Mesodermal cell (in vitro differentiated cells): ENCODE data around the gene EIF4G1.

ENCODE experiments used
- H3K27ac ChIP-seq: 2 replicates; pipeline ENCODE4 v1.7.0; 2013; ENCODE audit warnings: mild to moderate bottlenecking, low read depth, low read length, moderate library complexity; ENCODE audit not compliant: severe bottlenecking
- H3K36me3 ChIP-seq: 2 replicates; pipeline ENCODE4 v1.7.1; 2013; ENCODE audit warnings: mild to moderate bottlenecking, low read length, moderate library complexity; ENCODE audit not compliant: control insufficient read depth, insufficient read depth
- H3K4me1 ChIP-seq: one replicate; pipeline ENCODE4 v1.7.1; 2013; ENCODE audit warnings: mild to moderate bottlenecking, low read length; ENCODE audit not compliant: insufficient read depth, control insufficient read depth, poor library complexity, severe bottlenecking
- H3K4me3 ChIP-seq: 2 replicates; pipeline ENCODE4 v1.7.0; 2013; ENCODE audit warnings: low read length, control low read depth, mild to moderate bottlenecking; ENCODE audit not compliant: insufficient read depth, poor library complexity, severe bottlenecking; ENCODE audit errors: extremely low read depth
- H3K9me3 ChIP-seq: 2 replicates; pipeline ENCODE4 v1.7.1; 2013; ENCODE audit warnings: mild to moderate bottlenecking, low read length, moderate library complexity; ENCODE audit not compliant: control insufficient read depth
- WGBS, 2 experiments: methylation state at CpG; one replicate each; pipeline ENCODE4 v1.1.5; 2013; ENCODE audit warnings: missing lambda C conversion rate in 2 of 2; ENCODE audit not compliant: insufficient coverage in 2 of 2; 5-methylcytosine and 5-hydroxymethylcytosine counted together

Gene EIF4G1

GRCh38 chr3:184352897-184353545 lies 38.6 kb downstream of the EIF4G1 start:
- Histone ChIP-seq H3K27ac (no peak overlapping the region), H3K4me3 (no peak overlapping the region), H3K4me1 (peaks cover 25% of the 10 kb centered on the region), H3K9me3 (no peaks in the 10 kb centered on the region), H3K36me3 (peaks cover 46% of the 10 kb centered on the region)
- WGBS, 2 experiments, result 92 to 96% methylated on average over 5 to 8 of the region's 11 CpGs

- H3K4me3 ChIP-seq, result no peak overlapping the region
- WGBS, 2 experiments, result 93 to 97% methylated on average over 10 to 11 of the region's 11 CpGs
- H3K36me3 ChIP-seq, result peaks cover 47% of the 10 kb centered on the region
- peaks cover 23% of the 10 kb centered on the region for H3K4me1 ChIP-seq
- no peaks in the 10 kb centered on the region for H3K9me3 ChIP-seq
- no peak overlapping the region for H3K27ac ChIP-seq
Measured at GRCh38 chr3:184353546-184353941, 39.1 kb downstream of the EIF4G1 start.

GRCh38 chr3:184354121-184354728 lies 39.8 kb downstream of the EIF4G1 start:
- Histone ChIP-seq H3K4me3 (no peak overlapping the region), H3K9me3 (no peaks in the 10 kb centered on the region), H3K27ac (no peak overlapping the region), H3K4me1 (peaks cover 23% of the 10 kb centered on the region), H3K36me3 (peaks cover 52% of the 10 kb centered on the region)
- WGBS, 2 experiments, result 86 to 95% methylated on average over 10 to 15 of the region's 18 CpGs

- WGBS, 2 experiments, result 84 to 92% methylated on average over 6 to 7 of the region's 8 CpGs
- no peak overlapping the region for H3K4me3 ChIP-seq
- H3K9me3 ChIP-seq, result no peaks in the 10 kb centered on the region
- no peak overlapping the region for H3K27ac ChIP-seq
- peaks cover 49% of the 10 kb centered on the region for H3K36me3 ChIP-seq
- peaks cover 23% of the 10 kb centered on the region for H3K4me1 ChIP-seq
Measured at GRCh38 chr3:184354754-184355153, 40.3 kb downstream of the EIF4G1 start.

GRCh38 chr3:184355261-184356040 lies 41.0 kb downstream of the EIF4G1 start:
- Histone ChIP-seq H3K9me3 (no peaks in the 10 kb centered on the region), H3K4me3 (no peak overlapping the region), H3K4me1 (peaks cover 28% of the 10 kb centered on the region), H3K36me3 (peaks cover 45% of the 10 kb centered on the region), H3K27ac (no peak overlapping the region)
- WGBS, 2 experiments, result 91 to 92% methylated on average over 17 to 18 of the region's 18 CpGs

- no peaks in the 10 kb centered on the region for H3K9me3 ChIP-seq
- peaks cover 36% of the 10 kb centered on the region for H3K36me3 ChIP-seq
- peaks cover 18% of the 10 kb centered on the region for H3K4me1 ChIP-seq
- H3K4me3 ChIP-seq, result no peak overlapping the region
- WGBS, 2 experiments, result 93 to 97% methylated on average over 16 to 24 of the region's 24 CpGs
- H3K27ac ChIP-seq, result no peak overlapping the region
Measured at GRCh38 chr3:184357248-184358123, 43.1 kb downstream of the EIF4G1 start.

- H3K4me3 ChIP-seq, result no peak overlapping the region
- H3K9me3 ChIP-seq, result no peaks in the 10 kb centered on the region
- 91 to 95% methylated on average over 8 to 11 of the region's 12 CpGs for WGBS, 2 experiments
- peaks cover 36% of the 10 kb centered on the region for H3K36me3 ChIP-seq
- no peak overlapping the region for H3K27ac ChIP-seq
- peaks cover 18% of the 10 kb centered on the region for H3K4me1 ChIP-seq
Measured at GRCh38 chr3:184358124-184358767, 43.8 kb downstream of the EIF4G1 start.

GRCh38 chr3:184358921-184359350 lies 44.5 kb downstream of the EIF4G1 start:
- peaks cover 31% of the 10 kb centered on the region for H3K36me3 ChIP-seq
- no peak overlapping the region for H3K27ac ChIP-seq
- H3K9me3 ChIP-seq, result no peaks in the 10 kb centered on the region
- H3K4me1 ChIP-seq, result peaks cover 18% of the 10 kb centered on the region
- no peak overlapping the region for H3K4me3 ChIP-seq
- 89 to 96% methylated on average over 12 to 14 of the region's 14 CpGs for WGBS, 2 experiments

- H3K4me3 ChIP-seq, result no peak overlapping the region
- H3K9me3 ChIP-seq, result no peaks in the 10 kb centered on the region
- 31 to 44% methylated on average over 6 to 8 of the region's 9 CpGs for WGBS, 2 experiments
- H3K36me3 ChIP-seq, result peaks cover 34% of the 10 kb centered on the region
- H3K27ac ChIP-seq, result no peak overlapping the region
- peaks cover 18% of the 10 kb centered on the region for H3K4me1 ChIP-seq
Measured at GRCh38 chr3:184359610-184360009, 45.2 kb downstream of the EIF4G1 start.
